Osteoblast (primary cell): ENCODE measurements around the gene MAP1S. TPM values are rescaled to one million over a fixed set of nuclear protein-coding genes. Genes with fewer than 3 reads are reported as not detected.

Experiments used
- DNase-seq: peaks from one replicate; pipeline ENCODE4 v3.0.0; 2011; ENCODE audit warnings: low spot score, mixed read lengths; ENCODE audit not compliant: insufficient read length; ENCODE audit errors: missing footprints
- H2AFZ ChIP-seq: 2 replicates; pipeline ENCODE4 v1.6.0; 2011; ENCODE audit warnings: mild to moderate bottlenecking, low read length
- H3K27ac ChIP-seq: 2 replicates; pipeline ENCODE4 v1.5.1; 2011; ENCODE audit warnings: mild to moderate bottlenecking, low read depth, low read length, moderate library complexity
- H3K27me3 ChIP-seq: 2 replicates; pipeline ENCODE4 v1.6.0; 2012; ENCODE audit warnings: mild to moderate bottlenecking, control low read depth, inconsistent platforms, low read length, moderate library complexity; ENCODE audit not compliant: insufficient read depth
- H3K36me3 ChIP-seq: 2 replicates; pipeline ENCODE4 v1.5.1; 2011; ENCODE audit warnings: mild to moderate bottlenecking, low read length, control low read depth, moderate library complexity; ENCODE audit not compliant: insufficient read depth
- H3K4me1 ChIP-seq: 2 replicates; pipeline ENCODE4 v1.5.1; 2011; ENCODE audit warnings: mild to moderate bottlenecking, low read length, control low read depth, moderate library complexity; ENCODE audit not compliant: insufficient read depth
- H3K4me2 ChIP-seq: 2 replicates; pipeline ENCODE4 v1.6.0; 2011; ENCODE audit warnings: mild to moderate bottlenecking, low read length; ENCODE audit not compliant: insufficient read depth
- H3K4me3 ChIP-seq: fragments of 200-600 bp; sonication (generic); 3 replicates; pipeline ENCODE4 v1.5.1; 2012; ENCODE audit warnings: mild to moderate bottlenecking, low read length, inconsistent platforms; ENCODE audit not compliant: insufficient read depth
- H3K79me2 ChIP-seq: 2 replicates; pipeline ENCODE4 v1.6.0; 2012; ENCODE audit warnings: mild to moderate bottlenecking, low read length, control low read depth, inconsistent platforms; ENCODE audit not compliant: insufficient read depth
- H3K9me3 ChIP-seq: 2 replicates; pipeline ENCODE4 v1.5.1; 2011; ENCODE audit warnings: low read depth, low read length, control low read depth
- H4K20me1 ChIP-seq: 2 replicates; pipeline ENCODE4 v1.6.0; 2012; ENCODE audit warnings: mild to moderate bottlenecking, low read length, control low read depth; ENCODE audit not compliant: insufficient read depth
- CTCF ChIP-seq: IDR thresholded peaks from 2 replicates; pipeline ENCODE4 v1.5.1; 2011; ENCODE audit warnings: mild to moderate bottlenecking, low read depth, low read length, moderate library complexity; ENCODE audit errors: extremely low read depth
- total RNA-seq: library from RNA; depleted of rRNA; stranded (reverse); fragments of >200 nt; gene quantifications from 2 replicates; pipeline ENCODE4 v1.2.3, GENCODE V29; 2012

The MAP1S gene
- total RNA-seq, 1 donor, result 15.2 TPM

GRCh38 chr19:17747205-17748098, 28.2 kb downstream of the MAP1S start:
- no peak for TF ChIP-seq CTCF
- H3K36me3 ChIP-seq, result no peaks in the 10 kb centered on the region
- H3K27me3 ChIP-seq, result peaks cover 4% of the 10 kb centered on the region
- no peak overlapping the region for H3K27ac ChIP-seq
- no peaks in the 10 kb centered on the region for H3K9me3 ChIP-seq
- H3K4me1 ChIP-seq, result peaks cover 3% of the 10 kb centered on the region
- peak; percentile 100 for DNase-seq
- no peaks in the 10 kb centered on the region for H4K20me1 ChIP-seq
- H3K79me2 ChIP-seq, result no peaks in the 10 kb centered on the region
- peak overlapping the region; percentile 57 for H2AFZ ChIP-seq
- peak overlapping the region; percentile 60 for H3K4me3 ChIP-seq
- H3K4me2 ChIP-seq, result peak overlapping the region; percentile 79

DNA sequence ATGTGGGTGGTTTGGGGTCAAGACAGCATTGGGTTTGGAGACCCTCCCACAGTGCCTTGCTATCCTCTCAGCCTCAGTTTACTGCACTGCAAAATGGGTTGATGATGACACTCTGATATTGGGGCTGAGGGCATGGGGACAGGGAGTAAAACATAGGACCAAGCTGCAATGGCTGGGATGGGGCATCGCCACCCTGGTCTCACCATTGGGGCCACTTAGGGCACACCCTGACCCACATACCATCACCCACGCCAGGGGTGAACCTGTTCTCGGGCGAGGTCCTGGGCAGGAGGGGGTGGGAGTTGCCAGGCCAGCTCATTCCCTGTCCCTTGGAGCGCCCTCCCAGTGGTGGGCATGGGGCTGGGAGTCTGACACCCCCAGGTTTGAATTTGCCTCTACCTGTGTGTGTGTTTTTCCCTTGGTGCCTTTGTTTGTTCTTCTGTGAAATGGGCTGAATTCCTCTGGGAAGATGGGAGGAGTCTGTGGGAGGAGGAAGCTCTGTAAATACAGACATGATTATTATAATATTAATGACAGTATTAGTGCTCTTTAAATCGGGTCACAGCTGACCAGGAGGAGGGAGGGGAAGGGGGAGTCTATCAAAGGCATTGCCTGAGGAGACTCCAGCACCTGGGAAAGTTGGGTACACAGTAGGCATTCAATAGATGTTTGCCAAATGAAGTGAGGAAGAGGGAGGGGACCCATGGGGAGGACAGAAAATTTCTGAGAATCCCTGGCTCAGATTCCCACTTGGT, 29.8 kb downstream of the MAP1S start:
- peak; percentile 63 for DNase-seq
- Histone ChIP-seq H2AFZ (no peak overlapping the region), H3K36me3 (no peaks in the 10 kb centered on the region), H3K4me1 (peaks cover 3% of the 10 kb centered on the region), H3K4me3 (no peak overlapping the region), H3K4me2 (no peak overlapping the region), H3K9me3 (no peaks in the 10 kb centered on the region), H3K27me3 (peaks cover 4% of the 10 kb centered on the region), H3K27ac (no peak overlapping the region), H4K20me1 (no peaks in the 10 kb centered on the region), H3K79me2 (no peaks in the 10 kb centered on the region)
- TF ChIP-seq CTCF, result no peak

DNA sequence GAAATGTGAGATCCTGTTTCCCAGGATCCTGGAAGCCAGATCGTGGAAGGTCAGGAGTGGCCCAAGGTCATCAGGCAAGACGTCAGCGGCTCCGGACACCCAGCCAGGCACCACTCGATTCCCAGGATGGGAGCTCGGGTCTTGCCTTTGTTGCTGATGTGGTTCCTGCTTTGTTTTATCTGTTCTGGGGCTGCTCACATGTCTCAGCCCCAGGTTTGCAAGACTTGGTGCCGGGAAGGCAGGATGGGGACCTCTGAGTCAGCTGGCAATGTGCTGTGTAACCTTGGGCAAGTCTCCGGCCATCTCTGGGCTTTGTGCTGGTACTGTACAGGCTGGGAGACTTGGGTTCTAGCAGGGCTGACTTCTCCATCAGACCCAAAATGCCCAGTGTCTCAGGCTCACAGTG, 30.6 kb downstream of the MAP1S start:
- TF ChIP-seq CTCF, result no peak
- no peaks in the 10 kb centered on the region for H3K36me3 ChIP-seq
- no peak overlapping the region for H3K4me3 ChIP-seq

More for the DNA sequence above, 30.6 kb downstream of the MAP1S start:
- Histone ChIP-seq H2AFZ (no peak overlapping the region), H3K27ac (no peak overlapping the region), H3K79me2 (no peaks in the 10 kb centered on the region), H4K20me1 (no peaks in the 10 kb centered on the region), H3K9me3 (no peaks in the 10 kb centered on the region), H3K4me2 (no peak overlapping the region), H3K27me3 (peaks cover 4% of the 10 kb centered on the region), H3K4me1 (peaks cover 3% of the 10 kb centered on the region)
- DNase-seq, result peak; percentile 73
